Measurements from ENCODE around the gene RAB11A. TPM values are rescaled to one million over a fixed set of nuclear protein-coding genes. Genes with fewer than 3 reads are reported as not detected.

Gene RAB11A
- total and polyA plus RNA-seq, 9 of the 15 experiments (the other 6 are each of a cell fraction or from before 2014, with no cell fraction given): 129 to 369 (median 245) TPM

GRCh38 chr15:65869126-65869953 lies at the start of gene RAB11A (continued):
- TF ChIP-seq ZNF592 (IDR thresholded peaks at IDR 0.05): peak; percentile 94; the same call in 1 of the 2 replicates
- TF ChIP-seq ZNF75A (CRISPR knock-in tag; IDR thresholded peaks at IDR 0.05): no peak
- no peak for TF ChIP-seq SMAD4 (CRISPR knock-in tag; conservative IDR thresholded peaks at IDR 0.05)
- peak; percentile 38 for TF ChIP-seq NBN (IDR thresholded peaks at IDR 0.05; ENCODE audit: low read depth)
- TF ChIP-seq TBL1XR1 (IDR thresholded peaks at IDR 0.05; ENCODE audit: low read length in 2 of 2): peak in 1 of 2 experiments; percentile 93; a peak in 2 of 4 replicates
- no peak for TF ChIP-seq ZKSCAN8 (CRISPR knock-in tag; IDR thresholded peaks at IDR 0.05)
- TF ChIP-seq LEF1 (IDR thresholded peaks at IDR 0.05): peak; percentile 70; the same call in 1 of the 2 replicates
- TF ChIP-seq ZNF77 (CRISPR knock-in tag; IDR thresholded peaks at IDR 0.05): no peak
- no peak; the same call in 1 of the 2 replicates for TF ChIP-seq TAL1 (IDR thresholded peaks at IDR 0.05)
- TF ChIP-seq PREB (CRISPR knock-in tag; IDR thresholded peaks at IDR 0.05): no peak; the same call in 1 of the 2 replicates
- no peak for TF ChIP-seq SMAD3 (CRISPR knock-in tag; conservative IDR thresholded peaks at IDR 0.05)
- TF ChIP-seq SETDB1 (IDR thresholded peaks at IDR 0.05; ENCODE audit: low read length): no peak
- no peak for TF ChIP-seq RBM15 (IDR thresholded peaks at IDR 0.05; ENCODE audit: insufficient read depth, low read length)
- no peak for TF ChIP-seq CREB3 (tag; conservative IDR thresholded peaks at IDR 0.05; ENCODE audit: low read depth)
- TF ChIP-seq ZSCAN29 (IDR thresholded peaks at IDR 0.05): no peak
- no peak for TF ChIP-seq PCBP1 (IDR thresholded peaks at IDR 0.05; ENCODE audit: low read depth, low read length, poor library complexity, severe bottlenecking)
- peak; percentile 12; the same call in 1 of the 2 replicates for TF ChIP-seq FOSL1 (tag; conservative IDR thresholded peaks at IDR 0.05)
- no peak for TF ChIP-seq DMBX1 (CRISPR knock-in tag; IDR thresholded peaks at IDR 0.05; ENCODE audit: borderline replicate concordance)
- peak; percentile 19 for TF ChIP-seq NEUROD1 (IDR thresholded peaks at IDR 0.05; ENCODE audit: borderline replicate concordance, low read depth, low read length, partially characterized antibody)
- TF ChIP-seq KLF6 (CRISPR knock-in tag; IDR thresholded peaks at IDR 0.05; ENCODE audit: borderline replicate concordance): no peak; the same call in 1 of the 2 replicates
- TF ChIP-seq CC2D1A (IDR thresholded peaks at IDR 0.05): no peak
- TF ChIP-seq BRD9 (IDR thresholded peaks at IDR 0.05; ENCODE audit: low read depth, partially characterized antibody): peak; percentile 24
- peak; percentile 73; the same call in 1 of the 2 replicates for TF ChIP-seq HLTF (IDR thresholded peaks at IDR 0.05)

Measured in K562 (cell line).